Endothelial cell of umbilical vein (primary cell): ENCODE measurements around the gene TRIM2. TPM values are rescaled to one million over a fixed set of nuclear protein-coding genes. Genes with fewer than 3 reads are reported as not detected.

Source experiments
- BruUV-seq: library from RNA; stranded (reverse); fragments of 400-500 nt; replicated peaks from 2 replicates; lab custom pipeline; 2021; lab: Mats Ljungman, UMichigan
- CTCF ChIA-PET: fragments of 300-600, 350-600 bp; sonication (Branson Sonifier 250); formaldehyde crosslinking; loops from one replicate; lab custom pipeline; 2021; ENCODE audit warnings: antibody characterized with exemption, inconsistent platforms; lab: Charles Lee
- POLR2A ChIA-PET: fragments of 300-600, 350-600 bp; sonication (Branson Sonifier 250); formaldehyde crosslinking; loops from one replicate; lab custom pipeline; 2021; ENCODE audit warnings: antibody characterized with exemption, inconsistent platforms; lab: Charles Lee
- DNase-seq: peaks from one replicate; pipeline ENCODE4 v3.0.0-alpha.2; 2011; ENCODE audit warnings: low read depth, low spot score
- FAIRE-seq: peaks from 2 replicates; lab custom pipeline; 2011; peaks lifted over from hg19 to GRCh38; lab: Jason Lieb, UNC
- H2AFZ ChIP-seq: 2 replicates; pipeline ENCODE4 v1.6.0; 2012; ENCODE audit warnings: low read depth, low read length, control low read depth, inconsistent platforms
- H3K27ac ChIP-seq: 2 replicates; pipeline ENCODE4 v1.5.1; 2011; ENCODE audit warnings: low read depth, mild to moderate bottlenecking, control low read depth, low read length, moderate library complexity; ENCODE audit not compliant: insufficient read depth
- H3K27me3 ChIP-seq, 2 experiments: 2 replicates each; pipeline versions ENCODE4 v1.6.0 to v1.6.1; 2011; ENCODE audit warnings: low read length in 2 of 2, mixed read lengths in 1 of 2; ENCODE audit not compliant: control insufficient read depth in 2 of 2, insufficient read depth in 2 of 2
- H3K36me3 ChIP-seq, 2 experiments: 2 replicates in 1 of 2; 3 replicates in 1 of 2; pipeline ENCODE4 v1.5.1; 2011; ENCODE audit warnings: low read length in 2 of 2, mild to moderate bottlenecking in 1 of 2, moderate library complexity in 1 of 2; ENCODE audit not compliant: control insufficient read depth in 2 of 2, insufficient read depth in 2 of 2; ENCODE audit errors: extremely low read depth in 1 of 2
- H3K4me1 ChIP-seq: 3 replicates; pipeline ENCODE4 v1.5.1; 2011; ENCODE audit warnings: mild to moderate bottlenecking, low read length; ENCODE audit not compliant: control insufficient read depth, insufficient read depth; ENCODE audit errors: extremely low read depth
- H3K4me2 ChIP-seq: 2 replicates; pipeline ENCODE4 v1.6.1; 2011; ENCODE audit warnings: low read length, control low read depth, mixed read lengths; ENCODE audit not compliant: insufficient read depth
- H3K4me3 ChIP-seq, 3 experiments: fragments of 200-600 bp in 1 of 3; sonication (generic), shearing (Covaris generic) in 1 of 3; replicated peaks in 1 of 3; 2 replicates each; pipeline ENCODE4 v1.5.1; 2011 to 2016; ENCODE audit warnings: control low read depth in 3 of 3, low read length in 3 of 3, mild to moderate bottlenecking in 2 of 3, inconsistent platforms in 1 of 3, low read depth in 1 of 3, moderate library complexity in 1 of 3; ENCODE audit not compliant: insufficient read depth in 1 of 3
- H3K79me2 ChIP-seq: 2 replicates; pipeline ENCODE4 v1.6.0; 2012; ENCODE audit warnings: low read length, inconsistent platforms; ENCODE audit not compliant: control insufficient read depth, insufficient read depth
- H3K9ac ChIP-seq: replicated peaks from 2 replicates; pipeline ENCODE3; 2011; ENCODE audit warnings: low read length, control low read depth; ENCODE audit not compliant: insufficient read depth; ENCODE audit errors: extremely low read depth
- H3K9me1 ChIP-seq: replicated peaks from 3 replicates; pipeline ENCODE4 v1.6.0; 2011; ENCODE audit warnings: mild to moderate bottlenecking, low read length; ENCODE audit not compliant: control insufficient read depth, insufficient read depth; ENCODE audit errors: extremely low read depth
- H3K9me3 ChIP-seq: replicated peaks from 2 replicates; pipeline ENCODE4 v1.5.1; 2012; ENCODE audit warnings: low read length, inconsistent platforms; ENCODE audit not compliant: control insufficient read depth, insufficient read depth
- H4K20me1 ChIP-seq: replicated peaks from 2 replicates; pipeline ENCODE3; 2011; ENCODE audit warnings: mild to moderate bottlenecking, low read length; ENCODE audit not compliant: control insufficient read depth, insufficient read depth; ENCODE audit errors: extremely low read depth
- CTCF ChIP-seq, 2 donors: IDR thresholded peaks; 1 replicate in 1 of 2; 2 replicates in 1 of 2; pipeline ENCODE4 v1.5.1; 2011; ENCODE audit warnings: low read length in 2 of 2, mild to moderate bottlenecking in 2 of 2, moderate library complexity in 2 of 2, control low read depth in 1 of 2, inconsistent platforms in 1 of 2, low read depth in 1 of 2; ENCODE audit not compliant: insufficient read depth in 1 of 2; ENCODE audit errors: extremely low read depth in 1 of 2
- EZH2 ChIP-seq: IDR thresholded peaks from 2 replicates; pipeline ENCODE4 v1.6.1; 2012; ENCODE audit warnings: borderline replicate concordance, low read depth, mild to moderate bottlenecking, moderate library complexity, low read length, inconsistent platforms; ENCODE audit not compliant: severe bottlenecking
- FOS ChIP-seq: IDR thresholded peaks from 2 replicates; pipeline ENCODE4 v1.6.1; 2011; ENCODE audit warnings: mild to moderate bottlenecking, low read length, moderate library complexity, borderline replicate concordance; ENCODE audit not compliant: insufficient read depth
- GATA2 ChIP-seq: IDR thresholded peaks from 2 replicates; pipeline ENCODE4 v1.7.0; 2011; ENCODE audit warnings: low read depth, mild to moderate bottlenecking, moderate library complexity, mixed read lengths, low read length; ENCODE audit not compliant: insufficient read length, insufficient read depth
- JUN ChIP-seq: IDR thresholded peaks from 2 replicates; pipeline ENCODE4 v1.6.1; 2011; ENCODE audit warnings: borderline replicate concordance, low read depth; ENCODE audit not compliant: insufficient read length, insufficient read depth
- POLR2AphosphoS5 ChIP-seq: IDR thresholded peaks from 2 replicates; pipeline ENCODE4 v1.6.1; 2012; ENCODE audit warnings: low read depth, mild to moderate bottlenecking, control low read depth, low read length, moderate library complexity; ENCODE audit not compliant: insufficient read depth
- dilution Hi-C: fragments of 300-500 bp; cut with MboI; formaldehyde crosslinking; loops from one replicate; pipeline ENCODE4 v1.15.0; 2019; ENCODE audit warnings: low sequenced_read_pairs; ENCODE audit not compliant: extremely low pct_ligation_motif_present
- intact Hi-C: fragments of 100-400 bp; cut with micrococcal nuclease; formaldehyde crosslinking; loops from one replicate; pipeline ENCODE4 v1.10.0; 2022
- polyA plus RNA-seq, 4 experiments: library from polyadenylated mRNA; depleted of rRNA in 3 of 4; stranded (reverse) in 3 of 4; unstranded in 1 of 4; fragments of >200 nt; gene quantifications; 2 replicates each; pipeline versions ENCODE4 v1.2.1 to v1.2.3, GENCODE V29; 2011 to 2012; ENCODE audit warnings: missing spikeins in 1 of 4
- total RNA-seq: library from RNA; stranded (reverse); gene quantifications from 2 replicates; pipeline ENCODE4 v1.2.3, GENCODE V29; 2021
- TF ChIP-seq, protein P1 (sequence below): IDR thresholded peaks from 2 replicates; pipeline ENCODE4 v1.6.1; 2011; ENCODE audit not compliant: insufficient read depth, insufficient read length

TRIM2 gene
- total and polyA plus RNA-seq, 2 donors (not counting 3 experiments of a cell fraction or from before 2014, with no cell fraction given) = 6.8 to 19.7 TPM

- TF ChIP-seq GATA2 (no peak), JUN (no peak), FOS (no peak), EZH2 (no peak), POLR2AphosphoS5 (no peak), CTCF (IDR thresholded peaks at IDR 0.05; ENCODE audit: extremely low read depth in 1 of 2, insufficient read depth in 1 of 2, low read depth in 1 of 2, low read length in 2 of 2) (no peak)
- TF ChIP-seq, protein P1, sequence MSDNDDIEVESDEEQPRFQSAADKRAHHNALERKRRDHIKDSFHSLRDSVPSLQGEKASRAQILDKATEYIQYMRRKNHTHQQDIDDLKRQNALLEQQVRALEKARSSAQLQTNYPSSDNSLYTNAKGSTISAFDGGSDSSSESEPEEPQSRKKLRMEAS = no peak
- no peaks in the 10 kb centered on the region for H3K79me2 ChIP-seq
- H3K36me3 ChIP-seq = no peaks in the 10 kb centered on the region
- no peak for FAIRE-seq
- dilution Hi-C loops = no loop called here
- intact Hi-C loops = no loop called here
- H3K9me3 ChIP-seq = no peaks in the 10 kb centered on the region
- H3K4me3 ChIP-seq = no peak overlapping the region
- H3K27me3 ChIP-seq = peaks cover 9 to 14% of the 10 kb centered on the region in 2 experiments
- no peaks in the 10 kb centered on the region for H4K20me1 ChIP-seq
- H3K4me1 ChIP-seq = no peaks in the 10 kb centered on the region
- no peak overlapping the region for H3K4me2 ChIP-seq
- CTCF ChIA-PET = no interaction called here
- no peak overlapping the region for H3K9ac ChIP-seq
- no peak overlapping the region for H3K27ac ChIP-seq
- POLR2A ChIA-PET = no interaction called here
- BruUV-seq = no TSS peak
- H3K9me1 ChIP-seq = no peaks in the 10 kb centered on the region
- H2AFZ ChIP-seq = no peak overlapping the region
- DNase-seq = no peak
These were observed 6.5 kb downstream of the TRIM2 start for GRCh38 chr4:153210727-153211126.
